Smooth muscle cell (in vitro differentiated cells): ENCODE results near the gene COL7A1. TPM values are rescaled to one million over a fixed set of nuclear protein-coding genes. Genes with fewer than 3 reads are reported as not detected.

Experiments
- DNase-seq: peaks from one replicate; lab custom pipeline; 2025; ENCODE audit not compliant: unreplicated experiment; lab: John Stamatoyannopoulos, UW
- H2AFZ ChIP-seq: fragments of 200-600 bp; sonication (generic); 2 replicates; pipeline ENCODE4 v1.6.0; 2016; ENCODE audit warnings: antibody characterized with exemption, low read depth, mild to moderate bottlenecking
- H3F3A ChIP-seq: fragments of 200-600 bp; sonication (generic); 2 replicates; pipeline ENCODE4 v1.6.0; 2017; ENCODE audit warnings: antibody characterized with exemption, low read depth
- H3K27ac ChIP-seq: fragments of 200-600 bp; sonication (generic); 2 replicates; pipeline ENCODE4 v1.5.1; 2016; ENCODE audit warnings: low read depth, mild to moderate bottlenecking
- H3K27me3 ChIP-seq: fragments of 200-600 bp; sonication (generic); 2 replicates; pipeline ENCODE4 v1.6.1; 2016; ENCODE audit warnings: low read depth, mild to moderate bottlenecking
- H3K36me3 ChIP-seq: fragments of 200-600 bp; sonication (generic); 2 replicates; pipeline ENCODE4 v1.5.1; 2016; ENCODE audit warnings: low read depth
- H3K4me1 ChIP-seq: fragments of 200-600 bp; sonication (generic); 2 replicates; pipeline ENCODE4 v1.5.1; 2016; ENCODE audit warnings: low read depth
- H3K4me2 ChIP-seq: fragments of 200-600 bp; sonication (generic); 2 replicates; pipeline ENCODE4 v1.6.0; 2016; ENCODE audit warnings: mild to moderate bottlenecking
- H3K4me3 ChIP-seq: fragments of 200-600 bp; sonication (generic); 2 replicates; pipeline ENCODE4 v1.5.1; 2016; ENCODE audit warnings: mild to moderate bottlenecking
- H3K79me2 ChIP-seq: fragments of 200-600 bp; sonication (generic); 2 replicates; pipeline ENCODE4 v1.6.0; 2016; ENCODE audit warnings: low read depth, mild to moderate bottlenecking
- H3K9ac ChIP-seq: fragments of 200-600 bp; sonication (generic); 2 replicates; pipeline ENCODE4 v1.6.0; 2016; ENCODE audit warnings: low read depth
- H3K9me3 ChIP-seq: fragments of 200-600 bp; sonication (generic); replicated peaks from 2 replicates; pipeline ENCODE4 v1.5.1; 2016; ENCODE audit warnings: low read depth
- H4K20me1 ChIP-seq: fragments of 200-600 bp; sonication (generic); 2 replicates; pipeline ENCODE4 v1.6.0; 2016; ENCODE audit warnings: low read depth
- WGBS: methylation state at CpG from one replicate; pipeline ENCODE4 v1.1.7; 2016; ENCODE audit warnings: low lambda C conversion rate; 5-methylcytosine and 5-hydroxymethylcytosine counted together
- polyA plus RNA-seq: library from polyadenylated mRNA; unstranded; fragments of >200 nt; fragmentation: Nextera tagmentation; extraction: Ambion mirVana; gene quantifications from 2 replicates; pipeline ENCODE4 v1.2.1, GENCODE V29; 2016
- total RNA-seq: library from RNA; depleted of rRNA; stranded (reverse); fragments of >200 nt; gene quantifications from 2 replicates; pipeline ENCODE4 v1.2.3, GENCODE V29; 2014
- TF ChIP-seq, protein P1 (sequence below): fragments of 200-600 bp; sonication (generic); IDR thresholded peaks from 2 replicates; pipeline ENCODE4 v1.5.1; 2017; ENCODE audit warnings: borderline replicate concordance, mild to moderate bottlenecking, antibody characterized with exemption; ENCODE audit not compliant: insufficient read depth, poor library complexity, severe bottlenecking

The COL7A1 gene
- total and polyA plus RNA-seq, 2 experiments from 2014 or later, result 57.3 to 80.7 TPM

DNA sequence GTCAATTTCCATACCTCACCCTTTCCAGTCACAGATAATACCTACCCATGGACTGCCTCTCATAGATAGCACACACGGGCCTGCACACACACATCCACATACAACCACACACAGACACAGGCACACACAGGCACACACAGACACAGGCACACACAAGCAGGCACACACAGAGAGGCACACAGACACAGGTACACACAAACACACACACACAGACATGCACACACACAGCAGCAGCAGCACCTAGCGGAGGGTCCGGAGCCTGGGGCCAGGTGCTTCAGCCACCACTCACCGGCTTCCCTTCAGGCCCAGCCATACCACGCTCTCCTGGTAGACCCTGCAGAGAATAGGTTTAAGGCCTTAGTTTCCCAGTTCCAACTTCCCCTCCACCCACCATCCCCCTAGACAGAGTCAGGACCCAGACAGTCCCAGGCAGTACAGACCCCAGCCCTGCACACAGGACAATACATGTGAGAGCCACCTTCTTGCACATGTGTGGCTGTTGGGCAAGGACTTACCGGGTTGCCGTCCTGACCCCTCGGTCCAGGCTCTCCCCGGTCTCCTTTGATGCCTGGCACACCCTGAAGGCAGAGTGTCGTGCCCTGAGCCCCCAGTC, 21.1 kb downstream of the COL7A1 start:
- TF ChIP-seq, protein P1, sequence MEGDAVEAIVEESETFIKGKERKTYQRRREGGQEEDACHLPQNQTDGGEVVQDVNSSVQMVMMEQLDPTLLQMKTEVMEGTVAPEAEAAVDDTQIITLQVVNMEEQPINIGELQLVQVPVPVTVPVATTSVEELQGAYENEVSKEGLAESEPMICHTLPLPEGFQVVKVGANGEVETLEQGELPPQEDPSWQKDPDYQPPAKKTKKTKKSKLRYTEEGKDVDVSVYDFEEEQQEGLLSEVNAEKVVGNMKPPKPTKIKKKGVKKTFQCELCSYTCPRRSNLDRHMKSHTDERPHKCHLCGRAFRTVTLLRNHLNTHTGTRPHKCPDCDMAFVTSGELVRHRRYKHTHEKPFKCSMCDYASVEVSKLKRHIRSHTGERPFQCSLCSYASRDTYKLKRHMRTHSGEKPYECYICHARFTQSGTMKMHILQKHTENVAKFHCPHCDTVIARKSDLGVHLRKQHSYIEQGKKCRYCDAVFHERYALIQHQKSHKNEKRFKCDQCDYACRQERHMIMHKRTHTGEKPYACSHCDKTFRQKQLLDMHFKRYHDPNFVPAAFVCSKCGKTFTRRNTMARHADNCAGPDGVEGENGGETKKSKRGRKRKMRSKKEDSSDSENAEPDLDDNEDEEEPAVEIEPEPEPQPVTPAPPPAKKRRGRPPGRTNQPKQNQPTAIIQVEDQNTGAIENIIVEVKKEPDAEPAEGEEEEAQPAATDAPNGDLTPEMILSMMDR, result no peak
- no peaks in the 10 kb centered on the region for H4K20me1 ChIP-seq
- H3K27ac ChIP-seq, result no peak overlapping the region
- WGBS, result 96% methylated on average over 10 of the region's 10 CpGs
- H3K27me3 ChIP-seq, result no peaks in the 10 kb centered on the region
- H3K36me3 ChIP-seq, result peaks cover 3% of the 10 kb centered on the region
- no peak overlapping the region for H3K4me3 ChIP-seq
- no peaks in the 10 kb centered on the region for H3K79me2 ChIP-seq
- H3K9me3 ChIP-seq, result no peaks in the 10 kb centered on the region
- H3K4me1 ChIP-seq, result no peaks in the 10 kb centered on the region
- no peaks in the 10 kb centered on the region for H3F3A ChIP-seq
- no peak for DNase-seq
- H3K4me2 ChIP-seq, result no peak overlapping the region
- H3K9ac ChIP-seq, result no peak overlapping the region
- no peak overlapping the region for H2AFZ ChIP-seq

DNA sequence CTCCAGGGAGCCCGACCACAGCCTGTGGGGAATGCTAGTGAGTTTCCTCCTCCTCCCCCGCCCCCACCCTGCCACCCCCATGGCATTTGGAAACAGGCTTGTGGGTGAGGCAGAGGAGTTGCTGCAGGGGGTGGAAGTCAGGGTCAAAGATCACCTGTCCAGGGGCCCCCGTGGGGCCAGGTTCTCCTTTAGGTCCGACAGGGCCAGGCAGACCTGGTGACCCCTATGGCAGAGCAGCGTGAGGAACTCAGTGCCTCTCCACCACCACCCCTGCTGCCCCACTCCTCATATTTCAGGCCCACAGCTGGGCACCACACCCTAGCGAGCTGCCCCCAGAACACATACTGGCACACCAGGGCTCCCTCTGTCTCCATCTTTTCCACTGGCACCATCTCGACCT, 22.6 kb downstream of the COL7A1 start:
- Histone ChIP-seq H3K27ac (no peak overlapping the region), H3K4me2 (no peak overlapping the region), H3K36me3 (peaks cover 3% of the 10 kb centered on the region), H4K20me1 (no peaks in the 10 kb centered on the region), H3F3A (no peaks in the 10 kb centered on the region), H3K9ac (no peak overlapping the region), H3K79me2 (no peaks in the 10 kb centered on the region), H3K27me3 (no peaks in the 10 kb centered on the region), H3K4me3 (no peak overlapping the region), H2AFZ (no peak overlapping the region), H3K9me3 (no peaks in the 10 kb centered on the region), H3K4me1 (no peaks in the 10 kb centered on the region)
- no peak for DNase-seq
- TF ChIP-seq, protein P1, result no peak
- 92% methylated on average over 6 of the region's 7 CpGs for WGBS

DNA sequence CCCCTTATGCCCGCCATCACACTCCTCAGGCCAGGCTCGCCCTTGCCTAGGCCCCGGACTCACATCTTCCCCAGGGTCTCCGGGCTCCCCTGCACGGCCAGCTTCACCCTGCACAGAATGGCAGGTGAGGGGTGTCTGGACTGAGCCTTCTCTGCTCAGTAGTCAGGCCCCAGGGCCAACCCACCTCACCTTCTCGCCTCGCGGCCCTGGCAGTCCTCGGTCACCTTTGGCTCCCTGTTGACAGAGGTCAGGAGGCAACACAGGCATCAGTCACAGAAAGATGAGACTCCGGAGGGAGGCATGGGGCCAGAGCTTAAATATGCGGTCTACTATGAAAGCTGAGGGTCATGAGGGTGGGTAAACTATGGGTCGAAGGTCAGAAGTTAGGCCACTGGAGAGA, 23.2 kb downstream of the COL7A1 start:
- H3F3A ChIP-seq, result no peaks in the 10 kb centered on the region
- 96% methylated on average over 12 of the region's 12 CpGs for WGBS

More for the DNA sequence above, 23.2 kb downstream of the COL7A1 start:
- Histone ChIP-seq H2AFZ (no peak overlapping the region), H3K79me2 (no peaks in the 10 kb centered on the region), H4K20me1 (no peaks in the 10 kb centered on the region), H3K4me3 (no peak overlapping the region), H3K9ac (no peak overlapping the region), H3K9me3 (no peaks in the 10 kb centered on the region), H3K4me2 (no peak overlapping the region), H3K27me3 (no peaks in the 10 kb centered on the region), H3K27ac (no peak overlapping the region), H3K4me1 (no peaks in the 10 kb centered on the region), H3K36me3 (no peaks in the 10 kb centered on the region)
- no peak for DNase-seq
- TF ChIP-seq, protein P1, result no peak
